Measurements from ENCODE around the gene COL4A5. TPM values are rescaled to one million over a fixed set of nuclear protein-coding genes. Genes with fewer than 3 reads are reported as not detected.

The COL4A5 gene
- total RNA-seq, 1 donor from 2014 or later: not detected

GRCh38 chrX:108582151-108582550, 142.5 kb downstream of the COL4A5 start:
- intact Hi-C loops (cut with micrococcal nuclease): no loop called here
- ChIA-PET CTCF (no interaction called here), POLR2A (no interaction called here)
- no peak for ATAC-seq (ENCODE audit: low read depth)
- Mint-ChIP-seq H3K9me3 (no peaks in the 10 kb centered on the region), H3K27me3 (no peaks in the 10 kb centered on the region), H3K4me3 (no peak overlapping the region), H3K27ac (no peak overlapping the region), H3K36me3 (ENCODE audit: low read depth) (no peaks in the 10 kb centered on the region), H3K4me1 (no peaks in the 10 kb centered on the region)
- no peak for TF ChIP-seq CTCF (IDR thresholded peaks at IDR 0.05)
- DNase-seq: no peak

GRCh38 chrX:108584617-108585211, 145.1 kb downstream of the COL4A5 start:
- Mint-ChIP-seq H3K27me3 (no peaks in the 10 kb centered on the region), H3K9me3 (no peaks in the 10 kb centered on the region), H3K4me1 (no peaks in the 10 kb centered on the region), H3K27ac (no peak overlapping the region), H3K4me3 (no peak overlapping the region), H3K36me3 (ENCODE audit: low read depth) (no peaks in the 10 kb centered on the region)
- intact Hi-C loops (cut with micrococcal nuclease): no loop called here
- ATAC-seq (ENCODE audit: low read depth) (no peak), DNase-seq (no peak)
- TF ChIP-seq CTCF (IDR thresholded peaks at IDR 0.05): no peak
- POLR2A ChIA-PET: no interaction called here
- CTCF ChIA-PET: no interaction called here

GRCh38 chrX:108590496-108590895, 150.9 kb downstream of the COL4A5 start:
- ChIA-PET CTCF (no interaction called here), POLR2A (no interaction called here)
- intact Hi-C loops (cut with micrococcal nuclease): no loop called here
- no peak for TF ChIP-seq CTCF (IDR thresholded peaks at IDR 0.05)
- Mint-ChIP-seq H3K4me3 (no peak overlapping the region), H3K4me1 (no peaks in the 10 kb centered on the region), H3K36me3 (ENCODE audit: low read depth) (no peaks in the 10 kb centered on the region), H3K27me3 (no peaks in the 10 kb centered on the region), H3K27ac (no peak overlapping the region), H3K9me3 (no peaks in the 10 kb centered on the region)
- DNase-seq (no peak), ATAC-seq (ENCODE audit: low read depth) (no peak)

GRCh38 chrX:108601276-108601675, 161.6 kb downstream of the COL4A5 start:
- intact Hi-C loops (cut with micrococcal nuclease): no loop called here
- no peak for ATAC-seq (ENCODE audit: low read depth)
- TF ChIP-seq CTCF (IDR thresholded peaks at IDR 0.05): no peak
- Mint-ChIP-seq H3K36me3 (ENCODE audit: low read depth) (no peaks in the 10 kb centered on the region), H3K4me3 (no peak overlapping the region), H3K27me3 (no peaks in the 10 kb centered on the region), H3K9me3 (no peaks in the 10 kb centered on the region), H3K27ac (no peak overlapping the region), H3K4me1 (no peaks in the 10 kb centered on the region)
- ChIA-PET CTCF (no interaction called here), POLR2A (no interaction called here)
- no peak for DNase-seq

GRCh38 chrX:108610141-108610540, 170.5 kb downstream of the COL4A5 start:
- POLR2A ChIA-PET: no interaction called here
- ATAC-seq (ENCODE audit: low read depth) (no peak), DNase-seq (no peak)
- Mint-ChIP-seq H3K9me3 (no peaks in the 10 kb centered on the region), H3K4me3 (no peak overlapping the region), H3K27ac (no peak overlapping the region), H3K36me3 (ENCODE audit: low read depth) (no peaks in the 10 kb centered on the region), H3K4me1 (no peaks in the 10 kb centered on the region), H3K27me3 (no peaks in the 10 kb centered on the region)
- CTCF ChIA-PET: no interaction called here
- TF ChIP-seq CTCF (IDR thresholded peaks at IDR 0.05): no peak
- intact Hi-C loops (cut with micrococcal nuclease): no loop called here
